Dermis microvascular lymphatic vessel endothelial cell (primary cell): Measurements from ENCODE around the gene EPB41L4B. TPM values are rescaled to one million over a fixed set of nuclear protein-coding genes. Genes with fewer than 3 reads are reported as not detected.
"Not testable (repeated sequence)": the region's sequence is repeated elsewhere in the genome, so short reads cannot be mapped to it uniquely, and the experiment has no call there.

Source experiments
- DNase-seq, 2 donors: peaks; one replicate each; pipeline versions ENCODE4 v3.0.0 to v3.0.0-alpha.2; 2010; ENCODE audit warnings: low read depth in 2 of 2
- total RNA-seq: library from RNA; depleted of rRNA; stranded (reverse); fragments of >200 nt; gene quantifications from 2 replicates; pipeline ENCODE4 v1.2.1, GENCODE V29; 2014

Gene EPB41L4B
- 0.39 and 0.51 TPM in 2 replicates for total RNA-seq

- peak; percentile 60 to 88 for DNase-seq
Measured at GRCh38 chr9:109320742-109321448, at the start of gene EPB41L4B. Gene EPB41L4B (minus strand): TSS chr9:109321059. CDS start chr9:109320446, 613 bp downstream.

- no peak for DNase-seq
Measured at GRCh38 chr9:109369285-109369684, 48.4 kb upstream of the EPB41L4B start.

- DNase-seq, result no peak
Measured at GRCh38 chr9:109360771-109361170, 39.9 kb upstream of the EPB41L4B start.

- DNase-seq, result not testable (repeated sequence)
Measured at GRCh38 chr9:109358968-109359603, 38.2 kb upstream of the EPB41L4B start.

- no peak for DNase-seq
Measured at GRCh38 chr9:109355564-109356297, 34.9 kb upstream of the EPB41L4B start.

GRCh38 chr9:109354190-109354589, 33.3 kb upstream of the EPB41L4B start:
- DNase-seq, result no peak

- DNase-seq, result no peak
Measured at GRCh38 chr9:109351032-109351431, 30.2 kb upstream of the EPB41L4B start.

GRCh38 chr9:109349421-109349846, 28.6 kb upstream of the EPB41L4B start:
- DNase-seq, result no peak

- no peak for DNase-seq
Measured at GRCh38 chr9:109346904-109347303, 26.0 kb upstream of the EPB41L4B start.

- DNase-seq, result no peak
Measured at GRCh38 chr9:109344866-109345265, 24.0 kb upstream of the EPB41L4B start.

- DNase-seq, result no peak
Measured at GRCh38 chr9:109342878-109343277, 22.0 kb upstream of the EPB41L4B start.

GRCh38 chr9:109341561-109341960, 20.7 kb upstream of the EPB41L4B start:
- DNase-seq, result no peak

- DNase-seq, result not testable (repeated sequence)
Measured at GRCh38 chr9:109340979-109341378, 20.1 kb upstream of the EPB41L4B start.

- DNase-seq, result no peak
Measured at GRCh38 chr9:109336409-109336808, 15.6 kb upstream of the EPB41L4B start.

- DNase-seq, result no peak
Measured at GRCh38 chr9:109335929-109336328, 15.1 kb upstream of the EPB41L4B start.

GRCh38 chr9:109335121-109335520, 14.3 kb upstream of the EPB41L4B start:
- no peak for DNase-seq

GRCh38 chr9:109331353-109331752, 10.5 kb upstream of the EPB41L4B start:
- DNase-seq, result no peak

- DNase-seq, result no peak
Measured at GRCh38 chr9:109329638-109330258, 8.9 kb upstream of the EPB41L4B start.

- DNase-seq, result no peak
Measured at GRCh38 chr9:109328978-109329637, 8.2 kb upstream of the EPB41L4B start.

GRCh38 chr9:109325089-109325488, 4.2 kb upstream of the EPB41L4B start:
- DNase-seq, result no peak

- DNase-seq, result no peak
Measured at GRCh38 chr9:109323771-109324170, 2.9 kb upstream of the EPB41L4B start.
